Head of caudate nucleus (tissue), 42 donors: ENCODE results near the gene ACKR1.
A peak's percentile ranks its signal among the peaks of the same experiment; 100 is the strongest.

ENCODE experiments used
- DNase-seq, 42 donors: peaks; one replicate each; pipeline versions ENCODE4 v3.0.0 to v3.0.0-alpha.2; 2020 to 2021; ENCODE audit warnings: mixed read lengths in 7 of 42
- intact Hi-C: fragments of 100-400 bp; cut with DNase I; formaldehyde crosslinking; loops from one replicate; pipeline ENCODE4 v1.15.0; 2022

The ACKR1 gene

GRCh38 chr1:159181328-159182024 lies 23.2 kb upstream of the ACKR1 start:
- intact Hi-C loops = no loop called here

GRCh38 chr1:159184201-159184600 lies 20.5 kb upstream of the ACKR1 start:
- DNase-seq = peak in 2 of 42 donors; percentile 60 to 62
- intact Hi-C loops = no loop called here

More at GRCh38 chr1:159181328-159182024, 23.2 kb upstream of the ACKR1 start:
- DNase-seq = peak in 8 of 42 donors; percentile 21 to 67 (median 42)

GRCh38 chr1:159185121-159185520 lies 19.6 kb upstream of the ACKR1 start:
- no peak for DNase-seq
- intact Hi-C loops = no loop called here

GRCh38 chr1:159187033-159187432 lies 17.6 kb upstream of the ACKR1 start:
- no peak for DNase-seq
- intact Hi-C loops = no loop called here

GRCh38 chr1:159187647-159188374 lies 16.9 kb upstream of the ACKR1 start:
- DNase-seq = no peak
- intact Hi-C loops = no loop called here

GRCh38 chr1:159188375-159188788 lies 16.3 kb upstream of the ACKR1 start:
- intact Hi-C loops = no loop called here
- peak in 38 of 42 donors; percentile 34 to 79 (median 55) for DNase-seq

- DNase-seq = no peak
- intact Hi-C loops = no loop called here
These were observed 14.2 kb upstream of the ACKR1 start for GRCh38 chr1:159190441-159190840.

- no peak for DNase-seq
- intact Hi-C loops = loop anchor here (5.0 kb wide), 1 partner anchor 34 kb away; no protein-coding TSS in a partner anchor
These were observed 8.1 kb upstream of the ACKR1 start for GRCh38 chr1:159196543-159196942.

- DNase-seq = peak; percentile 45 to 91 (median 82)
- intact Hi-C loops = loop anchor here (5.0 kb wide), 1 partner anchor 36 kb away; no protein-coding TSS in a partner anchor
These were observed 6.8 kb upstream of the ACKR1 start for GRCh38 chr1:159197561-159198557.

GRCh38 chr1:159199901-159200300 lies 4.8 kb upstream of the ACKR1 start:
- peak in 6 of 42 donors; percentile 15 to 76 (median 50) for DNase-seq
- intact Hi-C loops = loop anchor here (5.0 kb wide), 1 partner anchor 38 kb away; no protein-coding TSS in a partner anchor

- DNase-seq = no peak
- intact Hi-C loops = no loop called here
These were observed 3.9 kb upstream of the ACKR1 start for GRCh38 chr1:159200769-159201168.

- DNase-seq = no peak
- intact Hi-C loops = no loop called here
These were observed 3.0 kb upstream of the ACKR1 start for GRCh38 chr1:159201642-159202041.

- intact Hi-C loops = no loop called here
- no peak for DNase-seq
These were observed 1.1 kb upstream of the ACKR1 start for GRCh38 chr1:159203610-159204009.

- intact Hi-C loops = no loop called here
- DNase-seq = no peak
These were observed 550 bp downstream of the ACKR1 start for GRCh38 chr1:159205225-159205624.

- DNase-seq = no peak
- intact Hi-C loops = no loop called here
These were observed 1.4 kb downstream of the ACKR1 start for GRCh38 chr1:159206110-159206509.

GRCh38 chr1:159207080-159207479 lies 2.4 kb downstream of the ACKR1 start:
- intact Hi-C loops = no loop called here
- DNase-seq = peak in 2 of 42 donors; percentile 37 to 52

GRCh38 chr1:159207774-159208173 lies 3.1 kb downstream of the ACKR1 start:
- DNase-seq = peak in 39 of 42 donors; percentile 30 to 89 (median 62)
- intact Hi-C loops = no loop called here

- DNase-seq = peak in 1 of 42 donors; percentile 52
These were observed 3.6 kb downstream of the ACKR1 start for GRCh38 chr1:159208175-159208825.

GRCh38 chr1:159209061-159209460 lies 4.4 kb downstream of the ACKR1 start:
- intact Hi-C loops = no loop called here
- DNase-seq = no peak

More at GRCh38 chr1:159208175-159208825, 3.6 kb downstream of the ACKR1 start:
- intact Hi-C loops = no loop called here
